ENCODE results near the gene COL2A1.

The COL2A1 gene

GRCh38 chr12:47980779-47981495 is 23.3 kb downstream of the COL2A1 start:
- POLR2A ChIA-PET, result no interaction called here
- CTCF ChIA-PET, result interaction anchor here (0.9 to 1.2 kb wide), 2 partner anchors 17 to 32 kb away, joined by 3 to 4 read pairs; partner anchors contain the start of gene TMEM106C
- no peak for TF ChIP-seq CTCF (IDR thresholded peaks at IDR 0.05; ENCODE audit: control extremely low read depth, extremely low read depth, low read depth, missing control alignments)

GRCh38 chr12:47980197-47980596 is 24.1 kb downstream of the COL2A1 start:
- CTCF ChIA-PET, result interaction anchor here (0.9 to 1.2 kb wide), 2 partner anchors 17 to 33 kb away, joined by 3 to 4 read pairs; partner anchors contain the start of gene TMEM106C

More at GRCh38 chr12:47980779-47981495, 23.3 kb downstream of the COL2A1 start:
- no peak for DNase-seq (ENCODE audit: extremely low spot score)

GRCh38 chr12:47979686-47980085 is 24.6 kb downstream of the COL2A1 start:
- ChIA-PET POLR2A (no interaction called here), CTCF (interaction anchor here (0.9 to 1.2 kb wide), 2 partner anchors 16 to 33 kb away, joined by 3 to 4 read pairs; partner anchors contain the start of gene TMEM106C)
- TF ChIP-seq CTCF (IDR thresholded peaks at IDR 0.05; ENCODE audit: control extremely low read depth, extremely low read depth, low read depth, missing control alignments), result no peak
- DNase-seq (ENCODE audit: extremely low spot score), result no peak

More at GRCh38 chr12:47980197-47980596, 24.1 kb downstream of the COL2A1 start:
- DNase-seq (ENCODE audit: extremely low spot score), result no peak
- no peak for TF ChIP-seq CTCF (IDR thresholded peaks at IDR 0.05; ENCODE audit: control extremely low read depth, extremely low read depth, low read depth, missing control alignments)
- POLR2A ChIA-PET, result no interaction called here

GRCh38 chr12:47979166-47979565 is 25.1 kb downstream of the COL2A1 start:
- no peak for DNase-seq (ENCODE audit: extremely low spot score)
- TF ChIP-seq CTCF (IDR thresholded peaks at IDR 0.05; ENCODE audit: control extremely low read depth, extremely low read depth, low read depth, missing control alignments), result no peak
- ChIA-PET POLR2A (no interaction called here), CTCF (interaction anchor here (1.5 kb wide), 1 partner anchor 16 kb away, joined by 4 read pairs; the partner anchor contains the start of gene TMEM106C)

GRCh38 chr12:47978598-47978873 is 25.7 kb downstream of the COL2A1 start:
- TF ChIP-seq CTCF (IDR thresholded peaks at IDR 0.05; ENCODE audit: control extremely low read depth, extremely low read depth, low read depth, missing control alignments), result no peak
- DNase-seq (ENCODE audit: extremely low spot score), result no peak
- ChIA-PET CTCF (interaction anchor here (0.6 to 1.5 kb wide), 2 partner anchors 15 to 29 kb away, joined by 3 to 4 read pairs; partner anchors contain the start of gene TMEM106C), POLR2A (no interaction called here)

GRCh38 chr12:47977772-47978597 is 26.3 kb downstream of the COL2A1 start:
- POLR2A ChIA-PET, result no interaction called here
- DNase-seq (ENCODE audit: extremely low spot score), result no peak
- TF ChIP-seq CTCF (IDR thresholded peaks at IDR 0.05; ENCODE audit: control extremely low read depth, extremely low read depth, low read depth, missing control alignments), result no peak
- CTCF ChIA-PET, result interaction anchor here (0.6 to 5.9 kb wide), 4 partner anchors 13 to 29 kb away, joined by 3 to 28 read pairs (median 4); partner anchors contain the start of gene TMEM106C
